CD4-positive, alpha-beta T cell (primary cell): ENCODE data around the gene TRIM66. TPM values are rescaled to one million over a fixed set of nuclear protein-coding genes. Genes with fewer than 3 reads are reported as not detected.

Source experiments
- ATAC-seq: fragments of 200-7000 bp; cut with Tn5 transposase; one replicate; pipeline ENCODE4 v1.10.0; 2022; ENCODE audit warnings: mild to moderate bottlenecking; ENCODE audit not compliant: poor library complexity
- CTCF ChIA-PET: fragments of 350-600 bp; sonication (Branson Sonifier 250); formaldehyde crosslinking; loops from one replicate; lab custom pipeline; 2021; ENCODE audit warnings: antibody characterized with exemption, inconsistent platforms; lab: Charles Lee
- POLR2A ChIA-PET: fragments of 350-600 bp; sonication (Branson Sonifier 250); formaldehyde crosslinking; loops from one replicate; lab custom pipeline; 2021; ENCODE audit warnings: antibody characterized with exemption, inconsistent platforms; lab: Charles Lee
- DNase-seq, 14 experiments: peaks; one replicate each; pipeline ENCODE4 v3.0.0-alpha.2; 2013 to 2020; ENCODE audit warnings: mixed read lengths in 2 of 14
- H3K27ac ChIP-seq, 2 donors: one replicate each; pipeline versions ENCODE4 v1.5.1 to v1.7.0; 2013; ENCODE audit warnings: low read length in 2 of 2, low read depth in 1 of 2, mild to moderate bottlenecking in 1 of 2
- H3K27me3 ChIP-seq, 2 experiments: 1 replicate in 1 of 2; 2 replicates in 1 of 2; pipeline versions ENCODE4 v1.6.1 to v1.7.0; 2013; ENCODE audit warnings: low read length in 2 of 2, control low read depth in 1 of 2, mild to moderate bottlenecking in 1 of 2, moderate library complexity in 1 of 2; ENCODE audit not compliant: insufficient read depth in 2 of 2, control insufficient read depth in 1 of 2
- H3K36me3 ChIP-seq: one replicate; pipeline ENCODE4 v1.6.1; 2013; ENCODE audit warnings: low read length, control low read depth; ENCODE audit not compliant: insufficient read depth
- H3K4me1 ChIP-seq: one replicate; pipeline ENCODE4 v1.6.1; 2013; ENCODE audit warnings: low read length, control low read depth; ENCODE audit not compliant: insufficient read depth
- H3K4me3 ChIP-seq: one replicate; pipeline ENCODE4 v1.5.1; 2013; ENCODE audit warnings: mild to moderate bottlenecking, low read length, moderate library complexity
- H3K9me3 ChIP-seq, 2 experiments: 1 replicate in 1 of 2; 2 replicates in 1 of 2; pipeline versions ENCODE4 v1.6.1 to v1.7.0; 2013; ENCODE audit warnings: low read length in 2 of 2, mild to moderate bottlenecking in 2 of 2, control low read depth in 1 of 2, moderate library complexity in 1 of 2; ENCODE audit not compliant: control insufficient read depth in 1 of 2, insufficient read depth in 1 of 2
- H3K27ac Mint-ChIP-seq: one replicate; pipeline ENCODE4 v1.8.0; 2020; ENCODE audit warnings: mixed read lengths
- H3K27me3 Mint-ChIP-seq: one replicate; pipeline ENCODE4 v1.8.0; 2021; ENCODE audit warnings: mixed read lengths
- H3K36me3 Mint-ChIP-seq: one replicate; pipeline ENCODE4 v1.8.0; 2021; ENCODE audit warnings: low read depth, mixed read lengths
- H3K4me1 Mint-ChIP-seq: one replicate; pipeline ENCODE4 v1.8.0; 2021; ENCODE audit warnings: low read depth, mixed read lengths
- H3K4me3 Mint-ChIP-seq: one replicate; pipeline ENCODE4 v1.8.0; 2020; ENCODE audit warnings: mild to moderate bottlenecking, mixed read lengths
- H3K9me3 Mint-ChIP-seq: one replicate; pipeline ENCODE4 v1.8.0; 2020; ENCODE audit warnings: mixed read lengths
- intact Hi-C, 2 experiments: fragments of 100-400 bp; cut with DNase I in 1 of 2; cut with micrococcal nuclease in 1 of 2; formaldehyde crosslinking; loops; one replicate each; pipeline versions ENCODE4 v1.15.1 to v1.9.0; 2023 to 2025; cut with DNase I, micrococcal nuclease
- total RNA-seq, 174 experiments: library from RNA in 2 of 174; stranded (reverse) in 2 of 174; gene quantifications; one replicate each; pipeline ENCODE4 v1.2.3 and lab custom pipeline; 2021 to 2026
- TF ChIP-seq, protein P1 (sequence below): fragments of 200-600 bp; IDR thresholded peaks from one replicate; pipeline ENCODE4 v1.8.0; 2022; ENCODE audit warnings: antibody characterized with exemption, mild to moderate bottlenecking

Gene TRIM66
- total RNA-seq, 2 experiments from 2014 or later = 6.8 to 9.8 TPM

DNA sequence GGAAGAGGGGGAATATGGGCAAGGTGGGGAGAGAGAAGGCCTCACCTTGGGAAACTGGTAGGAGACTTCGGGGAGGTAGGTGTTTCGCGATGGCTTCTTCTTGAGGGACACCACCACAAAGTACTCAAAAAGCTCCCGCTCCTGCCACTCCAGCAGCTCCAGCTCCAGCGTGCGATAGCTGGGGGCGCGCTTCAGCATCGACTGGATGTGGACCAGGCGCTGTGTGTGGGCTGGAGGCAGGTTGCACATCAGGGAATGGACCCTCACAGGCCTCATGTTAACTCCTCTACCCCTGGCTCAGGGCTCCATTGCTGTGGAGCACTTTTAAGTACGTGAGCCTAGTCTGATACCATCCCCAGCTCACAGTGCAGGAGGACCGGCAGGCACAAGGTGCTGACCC is 30.0 kb upstream of the TRIM66 start:
- H3K36me3 Mint-ChIP-seq = no peaks in the 10 kb centered on the region
- no peak overlapping the region for H3K27ac Mint-ChIP-seq
- no peak overlapping the region for H3K27ac ChIP-seq
- H3K4me1 Mint-ChIP-seq = no peaks in the 10 kb centered on the region
- TF ChIP-seq, protein P1, sequence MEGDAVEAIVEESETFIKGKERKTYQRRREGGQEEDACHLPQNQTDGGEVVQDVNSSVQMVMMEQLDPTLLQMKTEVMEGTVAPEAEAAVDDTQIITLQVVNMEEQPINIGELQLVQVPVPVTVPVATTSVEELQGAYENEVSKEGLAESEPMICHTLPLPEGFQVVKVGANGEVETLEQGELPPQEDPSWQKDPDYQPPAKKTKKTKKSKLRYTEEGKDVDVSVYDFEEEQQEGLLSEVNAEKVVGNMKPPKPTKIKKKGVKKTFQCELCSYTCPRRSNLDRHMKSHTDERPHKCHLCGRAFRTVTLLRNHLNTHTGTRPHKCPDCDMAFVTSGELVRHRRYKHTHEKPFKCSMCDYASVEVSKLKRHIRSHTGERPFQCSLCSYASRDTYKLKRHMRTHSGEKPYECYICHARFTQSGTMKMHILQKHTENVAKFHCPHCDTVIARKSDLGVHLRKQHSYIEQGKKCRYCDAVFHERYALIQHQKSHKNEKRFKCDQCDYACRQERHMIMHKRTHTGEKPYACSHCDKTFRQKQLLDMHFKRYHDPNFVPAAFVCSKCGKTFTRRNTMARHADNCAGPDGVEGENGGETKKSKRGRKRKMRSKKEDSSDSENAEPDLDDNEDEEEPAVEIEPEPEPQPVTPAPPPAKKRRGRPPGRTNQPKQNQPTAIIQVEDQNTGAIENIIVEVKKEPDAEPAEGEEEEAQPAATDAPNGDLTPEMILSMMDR = no peak
- intact Hi-C loops = no loop called here
- H3K9me3 ChIP-seq = no peaks in the 10 kb centered on the region
- no peak overlapping the region for H3K4me3 Mint-ChIP-seq
- no peak for DNase-seq
- no peaks in the 10 kb centered on the region for H3K9me3 Mint-ChIP-seq
- peaks cover under 1% of the 10 kb centered on the region for H3K4me1 ChIP-seq
- no peaks in the 10 kb centered on the region for H3K36me3 ChIP-seq
- ChIA-PET POLR2A (no interaction called here), CTCF (no interaction called here)
- H3K27me3 ChIP-seq = no peaks in the 10 kb centered on the region
- peaks cover 7% of the 10 kb centered on the region for H3K27me3 Mint-ChIP-seq
- no peak overlapping the region for H3K4me3 ChIP-seq
- ATAC-seq = no peak

DNA sequence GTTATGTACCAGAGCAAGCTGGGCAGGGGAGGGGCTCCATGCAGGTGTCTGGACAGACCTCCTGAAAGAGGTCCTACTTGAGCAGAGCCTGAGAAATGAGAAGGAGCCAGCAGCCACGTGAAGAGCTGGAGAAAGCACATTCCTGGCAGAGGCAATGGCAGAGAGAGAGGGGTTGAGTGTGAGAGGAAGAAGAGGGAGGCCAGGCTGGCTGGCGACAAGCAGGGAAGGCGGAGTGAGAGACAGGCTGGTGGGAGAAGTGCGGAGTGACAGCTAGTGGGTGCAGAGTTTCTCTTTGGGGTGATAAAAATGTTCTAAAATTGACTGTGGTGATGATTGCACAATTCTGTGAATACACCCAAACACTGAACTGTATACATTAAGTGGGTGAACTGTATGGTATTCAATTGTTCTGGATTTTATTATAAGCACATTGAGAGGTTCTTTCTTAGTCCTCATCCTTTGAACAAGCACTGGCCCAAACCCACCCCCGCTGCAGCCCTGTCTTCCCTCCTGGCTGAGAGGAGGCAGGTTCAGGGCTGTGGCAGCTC is 29.5 kb upstream of the TRIM66 start:
- H3K36me3 Mint-ChIP-seq = no peaks in the 10 kb centered on the region
- Histone ChIP-seq H3K27ac (no peak overlapping the region), H3K27me3 (no peaks in the 10 kb centered on the region), H3K4me1 (no peaks in the 10 kb centered on the region), H3K9me3 (no peaks in the 10 kb centered on the region), H3K4me3 (no peak overlapping the region), H3K36me3 (no peaks in the 10 kb centered on the region)
- H3K4me3 Mint-ChIP-seq = no peak overlapping the region
- H3K27me3 Mint-ChIP-seq = peaks cover 7% of the 10 kb centered on the region
- ChIA-PET CTCF (no interaction called here), POLR2A (no interaction called here)
- ATAC-seq (no peak), DNase-seq (no peak)
- no peaks in the 10 kb centered on the region for H3K9me3 Mint-ChIP-seq
- intact Hi-C loops = no loop called here
- TF ChIP-seq, protein P1 = no peak
- H3K4me1 Mint-ChIP-seq = no peaks in the 10 kb centered on the region
- H3K27ac Mint-ChIP-seq = no peak overlapping the region

DNA sequence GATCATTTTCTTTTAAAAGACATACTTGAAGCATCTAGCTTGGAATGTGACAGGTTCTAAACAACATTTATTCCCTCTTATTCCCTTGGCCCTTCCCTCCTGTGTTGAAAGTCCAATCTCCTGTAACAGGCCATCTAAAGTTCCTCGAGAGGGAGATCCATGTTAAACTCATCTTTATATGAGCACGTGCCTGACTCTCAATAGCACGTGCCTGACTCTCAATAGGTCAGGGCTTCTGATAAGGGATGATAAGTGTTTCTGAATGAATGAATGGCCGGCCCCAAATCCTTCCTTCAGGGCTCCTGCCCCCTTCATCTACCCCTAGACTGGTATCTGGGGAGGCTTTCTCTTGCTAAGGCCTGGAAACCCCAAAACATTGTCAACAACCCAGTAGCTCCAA is 27.3 kb upstream of the TRIM66 start:
- Histone ChIP-seq H3K27ac (no peak overlapping the region), H3K36me3 (no peaks in the 10 kb centered on the region), H3K9me3 (no peaks in the 10 kb centered on the region), H3K4me3 (no peak overlapping the region), H3K4me1 (no peaks in the 10 kb centered on the region), H3K27me3 (no peaks in the 10 kb centered on the region)
- Mint-ChIP-seq H3K36me3 (no peaks in the 10 kb centered on the region), H3K27me3 (peaks cover 7% of the 10 kb centered on the region), H3K27ac (no peak overlapping the region), H3K4me1 (no peaks in the 10 kb centered on the region), H3K4me3 (no peak overlapping the region), H3K9me3 (no peaks in the 10 kb centered on the region)
- ATAC-seq = no peak
- POLR2A ChIA-PET = no interaction called here
- TF ChIP-seq, protein P1 = no peak
- intact Hi-C loops = no loop called here
- CTCF ChIA-PET = no interaction called here
- DNase-seq = no peak
